ENCODE measurements around the gene GHRHR.

GHRHR gene

GRCh38 chr7:30994206-30995100 is 30.7 kb downstream of the GHRHR start:
- H3K4me2 ChIP-seq (ENCODE audit: low read depth, low read length) = no peak overlapping the region
- no peaks in the 10 kb centered on the region for H3K27me3 ChIP-seq (replicated peaks; ENCODE audit: insufficient read depth, low read length)
- H2AFZ ChIP-seq (ENCODE audit: low read length) = no peak overlapping the region

GRCh38 chr7:30995536-30995935 is 31.8 kb downstream of the GHRHR start:
- H2AFZ ChIP-seq (ENCODE audit: low read length) = no peak overlapping the region
- H3K4me2 ChIP-seq (ENCODE audit: low read depth, low read length) = no peak overlapping the region
- TF ChIP-seq, protein P1, sequence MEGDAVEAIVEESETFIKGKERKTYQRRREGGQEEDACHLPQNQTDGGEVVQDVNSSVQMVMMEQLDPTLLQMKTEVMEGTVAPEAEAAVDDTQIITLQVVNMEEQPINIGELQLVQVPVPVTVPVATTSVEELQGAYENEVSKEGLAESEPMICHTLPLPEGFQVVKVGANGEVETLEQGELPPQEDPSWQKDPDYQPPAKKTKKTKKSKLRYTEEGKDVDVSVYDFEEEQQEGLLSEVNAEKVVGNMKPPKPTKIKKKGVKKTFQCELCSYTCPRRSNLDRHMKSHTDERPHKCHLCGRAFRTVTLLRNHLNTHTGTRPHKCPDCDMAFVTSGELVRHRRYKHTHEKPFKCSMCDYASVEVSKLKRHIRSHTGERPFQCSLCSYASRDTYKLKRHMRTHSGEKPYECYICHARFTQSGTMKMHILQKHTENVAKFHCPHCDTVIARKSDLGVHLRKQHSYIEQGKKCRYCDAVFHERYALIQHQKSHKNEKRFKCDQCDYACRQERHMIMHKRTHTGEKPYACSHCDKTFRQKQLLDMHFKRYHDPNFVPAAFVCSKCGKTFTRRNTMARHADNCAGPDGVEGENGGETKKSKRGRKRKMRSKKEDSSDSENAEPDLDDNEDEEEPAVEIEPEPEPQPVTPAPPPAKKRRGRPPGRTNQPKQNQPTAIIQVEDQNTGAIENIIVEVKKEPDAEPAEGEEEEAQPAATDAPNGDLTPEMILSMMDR (IDR thresholded peaks at IDR 0.05; ENCODE audit: low read length) = no peak
- no peak for TF ChIP-seq EZH2 (optimal IDR thresholded peaks at IDR 0.05; ENCODE audit: low read depth, low read length)
- TF ChIP-seq EZH2phosphoT487 (IDR thresholded peaks at IDR 0.05; ENCODE audit: low read length) = no peak
- no peaks in the 10 kb centered on the region for H3K36me3 ChIP-seq (replicated peaks; ENCODE audit: insufficient read depth, low read length)
- H3F3A ChIP-seq (ENCODE audit: insufficient read depth, low read length) = no peaks in the 10 kb centered on the region
- no peaks in the 10 kb centered on the region for H3K9me2 ChIP-seq (replicated peaks; ENCODE audit: insufficient read depth, low read length)
- no peaks in the 10 kb centered on the region for H3K79me2 ChIP-seq (ENCODE audit: low read length)
- no peaks in the 10 kb centered on the region for H3K9me3 ChIP-seq (replicated peaks; ENCODE audit: insufficient read depth, low read length)
- no peak overlapping the region for H3K4me3 ChIP-seq (ENCODE audit: low read length)
- no peak for DNase-seq
- H3K27me3 ChIP-seq (replicated peaks; ENCODE audit: insufficient read depth, low read length) = no peaks in the 10 kb centered on the region
- H3K4me1 ChIP-seq (ENCODE audit: low read length) = no peaks in the 10 kb centered on the region
- no peak overlapping the region for H3K27ac ChIP-seq (ENCODE audit: low read length)
- no peak overlapping the region for H3K9ac ChIP-seq (ENCODE audit: low read length)
- H4K20me1 ChIP-seq (ENCODE audit: insufficient read depth, low read length) = no peaks in the 10 kb centered on the region

More at GRCh38 chr7:30994206-30995100, 30.7 kb downstream of the GHRHR start:
- H3K27ac ChIP-seq (ENCODE audit: low read length) = no peak overlapping the region
- DNase-seq = no peak
- no peaks in the 10 kb centered on the region for H3K9me2 ChIP-seq (replicated peaks; ENCODE audit: insufficient read depth, low read length)
- H3K9ac ChIP-seq (ENCODE audit: low read length) = no peak overlapping the region
- no peak overlapping the region for H3K4me3 ChIP-seq (ENCODE audit: low read length)
- no peaks in the 10 kb centered on the region for H3K9me3 ChIP-seq (replicated peaks; ENCODE audit: insufficient read depth, low read length)
- H3F3A ChIP-seq (ENCODE audit: insufficient read depth, low read length) = no peaks in the 10 kb centered on the region
- no peak for TF ChIP-seq EZH2phosphoT487 (IDR thresholded peaks at IDR 0.05; ENCODE audit: low read length)
- TF ChIP-seq EZH2 (optimal IDR thresholded peaks at IDR 0.05; ENCODE audit: low read depth, low read length) = no peak
- TF ChIP-seq, protein P1 (IDR thresholded peaks at IDR 0.05; ENCODE audit: low read length) = no peak
- H3K4me1 ChIP-seq (ENCODE audit: low read length) = no peaks in the 10 kb centered on the region
- no peaks in the 10 kb centered on the region for H3K36me3 ChIP-seq (replicated peaks; ENCODE audit: insufficient read depth, low read length)
- H4K20me1 ChIP-seq (ENCODE audit: insufficient read depth, low read length) = no peaks in the 10 kb centered on the region
- no peaks in the 10 kb centered on the region for H3K79me2 ChIP-seq (ENCODE audit: low read length)

GRCh38 chr7:30996256-30996655 is 32.5 kb downstream of the GHRHR start:
- Histone ChIP-seq H3K9ac (ENCODE audit: low read length) (no peak overlapping the region), H3K4me3 (ENCODE audit: low read length) (no peak overlapping the region), H3K79me2 (ENCODE audit: low read length) (no peaks in the 10 kb centered on the region), H3K27me3 (replicated peaks; ENCODE audit: insufficient read depth, low read length) (no peaks in the 10 kb centered on the region), H3K9me3 (replicated peaks; ENCODE audit: insufficient read depth, low read length) (no peaks in the 10 kb centered on the region), H2AFZ (ENCODE audit: low read length) (no peak overlapping the region), H4K20me1 (ENCODE audit: insufficient read depth, low read length) (no peaks in the 10 kb centered on the region), H3K4me1 (ENCODE audit: low read length) (no peaks in the 10 kb centered on the region), H3K9me2 (replicated peaks; ENCODE audit: insufficient read depth, low read length) (no peaks in the 10 kb centered on the region), H3K36me3 (replicated peaks; ENCODE audit: insufficient read depth, low read length) (no peaks in the 10 kb centered on the region), H3K27ac (ENCODE audit: low read length) (no peak overlapping the region), H3F3A (ENCODE audit: insufficient read depth, low read length) (no peaks in the 10 kb centered on the region), H3K4me2 (ENCODE audit: low read depth, low read length) (no peak overlapping the region)
- DNase-seq = no peak
- no peak for TF ChIP-seq EZH2phosphoT487 (IDR thresholded peaks at IDR 0.05; ENCODE audit: low read length)
- TF ChIP-seq, protein P1 (IDR thresholded peaks at IDR 0.05; ENCODE audit: low read length) = no peak
